GM12892 (cell line): ENCODE measurements around the gene TTPAL.

Experiments
- DNase-seq: peaks from one replicate; pipeline ENCODE4 v3.0.0; 2011; ENCODE audit not compliant: insufficient read length
- FAIRE-seq: peaks from 2 replicates; lab custom pipeline; 2011; peaks lifted over from hg19 to GRCh38; lab: Jason Lieb, UNC
- POLR2A ChIP-seq: IDR thresholded peaks from 2 replicates; pipeline ENCODE4 v1.6.1; 2011; ENCODE audit warnings: low read depth, low read length, control low read depth
- POLR2AphosphoS5 ChIP-seq: IDR thresholded peaks from 2 replicates; pipeline ENCODE4 v1.6.1; 2011; ENCODE audit warnings: low read depth, low read length, control low read depth
- TAF1 ChIP-seq: IDR thresholded peaks from 2 replicates; pipeline ENCODE4 v1.6.1; 2011; ENCODE audit warnings: low read depth, mild to moderate bottlenecking, control low read depth, low read length, borderline replicate concordance

Gene TTPAL

DNA sequence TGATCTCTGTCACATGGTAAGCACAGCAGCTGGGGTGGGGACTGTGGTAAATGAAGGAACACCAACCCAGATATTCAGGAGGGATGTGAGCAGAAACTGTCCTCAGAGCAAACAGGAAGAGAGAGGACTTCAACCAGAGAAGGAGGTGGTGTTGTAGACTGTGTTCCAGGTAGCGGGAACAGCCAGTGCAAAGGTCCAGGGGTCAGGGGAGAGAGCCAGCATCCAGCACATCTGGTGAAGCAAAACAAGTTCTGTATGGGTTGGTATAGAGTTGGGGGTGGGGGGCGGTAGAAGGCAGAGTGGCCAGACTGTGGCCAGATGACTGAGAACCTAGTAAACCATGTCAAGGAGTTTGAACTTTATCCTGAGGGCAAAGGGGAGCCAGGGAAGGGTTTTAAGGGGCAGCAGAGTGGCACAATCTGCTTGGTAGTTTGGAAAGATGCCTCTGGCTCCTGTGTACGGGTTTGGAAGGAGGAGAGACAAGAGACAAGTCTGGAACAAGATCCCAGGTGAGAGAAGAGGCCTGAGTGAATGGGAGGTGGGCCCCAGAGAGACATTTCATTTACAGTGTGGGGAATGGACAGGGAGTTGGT is 27.8 kb upstream of the TTPAL start:
- TF ChIP-seq POLR2A, result no peak
- TF ChIP-seq TAF1, result no peak
- TF ChIP-seq POLR2AphosphoS5, result no peak
- no peak for DNase-seq
- FAIRE-seq, result no peak

DNA sequence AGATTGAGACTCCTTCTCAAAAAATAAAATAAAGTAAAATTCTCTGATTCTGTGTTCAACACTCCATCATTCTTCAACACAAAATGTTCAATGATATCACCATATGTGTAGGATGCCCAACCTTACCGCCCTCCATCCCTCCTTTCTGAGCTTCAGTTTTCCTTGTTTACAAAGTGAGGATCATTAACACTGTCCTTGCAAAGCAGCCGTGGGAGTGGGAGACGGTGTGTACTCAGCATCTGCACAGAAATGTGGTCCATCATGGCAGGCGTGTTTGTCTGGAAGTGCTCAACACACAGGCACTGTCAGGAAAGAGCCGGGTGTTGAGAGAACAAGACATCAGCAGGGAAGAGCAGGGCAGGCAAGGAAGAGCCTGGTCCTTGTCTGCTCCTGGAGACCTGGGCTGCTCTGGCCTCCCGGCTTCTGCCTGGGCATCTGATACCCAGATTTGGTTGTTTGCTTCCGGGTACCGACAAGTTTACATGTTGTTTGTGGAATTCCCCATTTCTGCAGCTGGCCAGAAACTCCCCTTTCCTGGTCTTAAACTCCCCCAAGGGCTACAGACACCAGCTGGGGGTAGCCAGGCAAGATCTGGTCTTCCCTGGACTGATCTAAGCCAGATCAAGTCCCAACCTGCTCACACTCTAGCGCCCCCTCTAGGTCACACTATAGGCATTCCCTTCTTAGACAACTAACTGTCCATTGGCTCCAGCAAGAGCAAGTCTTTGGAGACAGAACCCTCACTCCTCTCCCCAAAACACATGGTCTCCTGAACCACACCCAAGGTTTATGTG is 26.7 kb upstream of the TTPAL start:
- peak; percentile 24 for DNase-seq
- TF ChIP-seq TAF1, result no peak
- 0 out of 2 replicates have a peak, but pooled peaks have one; percentile 19 for TF ChIP-seq POLR2AphosphoS5
- TF ChIP-seq POLR2A, result no peak
- peak; percentile 46 for FAIRE-seq

DNA sequence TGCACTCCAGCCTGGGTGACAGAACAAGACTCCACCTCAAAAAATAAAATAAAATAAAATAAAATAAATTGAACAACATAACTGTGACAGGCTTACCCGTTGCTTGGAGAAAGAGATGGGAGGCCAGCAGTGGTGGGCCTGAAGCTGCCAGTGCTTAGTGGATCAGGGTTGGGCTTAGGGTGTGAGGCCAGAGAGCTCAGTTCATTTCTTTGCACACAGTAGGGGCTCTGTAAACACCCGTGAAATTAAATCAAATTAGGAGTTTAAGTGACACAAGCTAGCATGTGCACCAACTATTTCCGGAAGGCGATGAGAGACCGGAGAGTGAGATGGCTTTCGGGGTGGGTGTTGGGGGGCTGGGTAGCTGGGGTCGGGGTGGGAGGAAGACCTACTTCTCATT is 25.8 kb upstream of the TTPAL start:
- FAIRE-seq, result no peak
- TF ChIP-seq POLR2AphosphoS5 (no peak), TAF1 (no peak), POLR2A (no peak)
- no peak for DNase-seq

DNA sequence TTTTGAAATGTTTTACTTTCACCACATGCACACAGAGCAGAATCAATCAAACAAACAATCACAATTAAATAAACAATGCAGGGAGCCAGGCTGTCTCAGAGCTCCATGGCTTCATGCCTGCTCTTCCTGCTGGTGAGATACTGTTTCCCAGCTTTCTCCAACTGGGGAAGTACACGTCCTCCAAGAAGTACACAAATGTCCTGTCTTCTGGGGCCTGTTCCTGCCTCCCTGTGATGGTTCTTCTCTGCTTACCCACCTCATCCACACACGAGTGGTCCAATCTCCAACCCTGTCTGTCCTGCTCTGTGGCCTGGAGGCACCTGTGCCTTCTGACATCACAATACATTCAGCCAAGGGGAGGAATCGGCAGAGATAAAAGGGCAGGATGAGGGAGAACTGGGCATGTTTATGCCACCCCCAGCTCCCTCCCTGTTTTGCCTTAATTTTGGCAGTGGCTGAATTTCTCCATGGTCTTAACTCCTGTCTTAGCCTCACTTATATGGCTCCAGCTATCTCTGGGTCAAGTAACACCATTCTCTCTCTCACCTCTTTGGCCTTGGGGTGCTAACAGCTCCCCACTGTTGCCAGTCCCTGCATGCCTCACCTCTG is 25.3 kb upstream of the TTPAL start:
- no peak for FAIRE-seq
- DNase-seq, result no peak
- TF ChIP-seq POLR2AphosphoS5 (no peak), POLR2A (no peak), TAF1 (no peak)

DNA sequence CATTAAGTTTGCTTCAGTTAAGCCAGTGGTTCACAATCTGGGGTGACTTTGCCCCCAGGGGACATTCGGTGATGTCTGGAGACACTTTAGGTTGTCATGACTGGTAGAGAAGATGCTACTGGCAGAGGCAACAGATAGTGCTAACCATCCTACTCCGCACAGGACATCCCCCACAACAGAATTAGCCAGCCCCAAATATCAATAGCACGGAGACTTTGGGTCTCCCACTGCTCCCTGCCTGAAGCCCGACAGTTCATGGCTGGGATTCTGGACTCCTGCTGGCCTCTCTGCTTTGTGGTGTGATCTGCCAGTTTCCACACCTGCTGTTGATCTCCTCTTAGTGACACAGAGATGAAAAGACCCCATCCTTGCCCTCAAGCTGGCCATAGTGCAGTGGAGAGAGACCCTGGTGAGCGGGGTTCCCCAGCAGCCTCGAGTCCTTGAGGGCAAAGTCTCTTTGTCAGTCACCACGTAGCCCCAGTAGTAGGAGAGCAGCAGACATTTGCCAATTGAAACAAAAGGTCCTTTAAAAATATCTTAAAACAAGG is 24.7 kb upstream of the TTPAL start:
- TF ChIP-seq POLR2A, result no peak
- TF ChIP-seq POLR2AphosphoS5, result no peak
- no peak for TF ChIP-seq TAF1
- DNase-seq (no peak), FAIRE-seq (no peak)

DNA sequence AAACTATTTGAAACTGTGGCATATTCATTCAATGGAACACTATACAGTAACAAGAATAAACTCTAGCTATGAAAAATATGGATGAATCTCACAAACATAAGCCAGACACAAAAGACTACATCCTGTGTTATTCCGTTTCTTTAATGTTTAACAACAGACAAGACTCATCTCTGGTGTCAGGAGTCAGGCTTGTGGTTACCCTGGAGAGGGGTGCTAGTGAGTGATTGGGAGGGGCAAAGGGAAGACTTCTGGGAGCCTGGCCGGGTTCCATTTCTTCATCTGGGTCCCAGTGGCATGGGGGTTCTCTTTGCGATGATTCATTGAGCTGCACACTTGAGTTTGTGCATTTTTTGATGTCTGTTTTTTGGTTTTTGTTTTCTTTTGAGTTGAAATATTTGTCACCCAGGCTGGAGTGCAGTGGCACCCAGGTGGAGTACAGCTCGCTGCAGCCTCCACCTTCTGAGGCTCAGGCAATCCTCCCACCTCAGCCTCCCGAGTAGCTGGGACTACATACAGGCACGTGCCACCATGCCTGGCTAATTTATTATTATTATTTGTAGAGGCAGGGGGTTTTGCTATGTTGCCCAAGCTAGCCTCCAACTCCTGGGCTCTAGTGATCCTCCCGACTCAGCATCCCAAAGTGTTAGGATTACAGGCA is 21.2 kb upstream of the TTPAL start:
- FAIRE-seq, result no peak
- no peak for DNase-seq
- no peak for TF ChIP-seq TAF1
- TF ChIP-seq POLR2AphosphoS5, result no peak
- no peak for TF ChIP-seq POLR2A

DNA sequence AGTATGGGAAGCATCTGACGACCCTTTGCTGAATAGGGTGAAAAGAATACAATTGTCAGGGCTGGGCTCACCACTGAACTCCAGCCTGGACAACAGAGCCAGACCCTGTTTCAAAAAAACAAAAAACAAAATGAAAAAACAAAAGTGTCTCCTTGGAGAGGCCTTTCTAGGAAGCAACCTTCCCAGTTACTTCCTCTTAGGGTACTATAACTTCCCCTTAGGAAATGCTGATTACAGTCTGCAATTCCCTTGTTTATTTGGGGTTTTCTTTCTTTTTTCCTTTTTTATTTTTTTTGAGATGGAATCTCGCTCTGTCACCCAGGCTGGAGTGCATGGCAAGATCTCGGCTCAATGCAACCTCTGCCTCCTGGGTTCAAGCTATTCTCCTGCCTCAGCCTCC is 20.5 kb upstream of the TTPAL start:
- TF ChIP-seq TAF1 (no peak), POLR2AphosphoS5 (no peak), POLR2A (no peak)
- DNase-seq, result no peak
- no peak for FAIRE-seq

DNA sequence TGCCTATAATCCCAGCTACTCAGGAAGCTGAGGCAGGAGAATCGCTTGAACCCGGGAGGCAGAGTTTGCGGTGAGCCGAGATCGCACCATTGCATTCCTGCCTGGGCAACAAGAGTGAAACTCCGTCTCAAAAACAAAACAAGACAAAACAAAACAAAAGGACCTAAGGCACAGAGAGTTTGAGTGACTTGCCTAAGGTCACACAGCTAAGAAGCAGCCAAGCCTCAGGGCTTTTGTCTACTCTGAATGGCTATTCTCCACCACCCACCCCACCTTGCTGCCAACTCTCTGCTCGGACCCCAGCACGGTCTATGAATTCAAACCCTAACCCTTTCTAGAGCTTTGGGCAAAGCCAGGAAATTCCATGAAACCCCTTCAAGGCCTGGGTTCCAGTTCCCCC is 19.1 kb upstream of the TTPAL start:
- FAIRE-seq (no peak), DNase-seq (no peak)
- TF ChIP-seq POLR2A (no peak), POLR2AphosphoS5 (no peak), TAF1 (no peak)

DNA sequence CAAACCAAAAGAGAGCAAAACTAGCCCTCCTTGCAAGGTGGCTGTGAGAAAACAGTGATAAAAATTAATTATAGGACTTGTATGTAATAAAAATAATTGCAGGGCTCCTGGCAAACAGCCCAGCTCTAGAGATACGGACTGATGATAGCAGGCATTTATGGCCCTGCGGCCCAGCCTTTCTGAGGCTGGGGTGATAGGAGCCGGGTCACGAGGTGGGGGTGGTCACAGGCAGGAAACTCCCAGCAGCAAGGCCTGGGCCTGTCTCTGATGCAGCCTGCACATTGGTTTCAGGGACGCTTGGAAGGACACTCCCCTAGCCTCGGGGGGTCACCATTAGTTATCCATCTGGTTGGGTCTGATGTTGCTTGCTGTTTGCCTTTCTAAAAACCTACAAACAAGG is 18.7 kb upstream of the TTPAL start:
- FAIRE-seq (no peak), DNase-seq (no peak)
- TF ChIP-seq POLR2A (no peak), TAF1 (no peak), POLR2AphosphoS5 (no peak)

DNA sequence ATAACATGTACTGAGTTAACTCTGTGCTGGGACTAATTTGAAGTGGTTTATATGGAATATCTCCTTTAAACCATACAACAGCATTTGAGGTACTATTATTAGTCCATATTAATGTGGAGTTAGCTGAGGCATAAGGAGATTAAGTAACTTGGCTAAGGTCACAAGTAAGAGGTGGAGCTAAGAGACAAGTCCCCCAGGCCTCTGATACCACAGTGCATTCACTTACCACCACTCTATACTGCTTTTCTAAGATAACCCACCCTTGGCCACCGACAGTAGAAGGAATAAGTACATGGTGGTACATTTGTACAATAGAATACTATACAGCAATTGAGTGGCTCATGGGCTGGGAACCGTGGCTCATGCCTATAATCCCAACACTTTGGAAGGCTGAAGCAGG is 16.4 kb upstream of the TTPAL start:
- no peak for TF ChIP-seq POLR2AphosphoS5
- no peak for TF ChIP-seq TAF1
- TF ChIP-seq POLR2A, result no peak
- no peak for FAIRE-seq
- no peak for DNase-seq

DNA sequence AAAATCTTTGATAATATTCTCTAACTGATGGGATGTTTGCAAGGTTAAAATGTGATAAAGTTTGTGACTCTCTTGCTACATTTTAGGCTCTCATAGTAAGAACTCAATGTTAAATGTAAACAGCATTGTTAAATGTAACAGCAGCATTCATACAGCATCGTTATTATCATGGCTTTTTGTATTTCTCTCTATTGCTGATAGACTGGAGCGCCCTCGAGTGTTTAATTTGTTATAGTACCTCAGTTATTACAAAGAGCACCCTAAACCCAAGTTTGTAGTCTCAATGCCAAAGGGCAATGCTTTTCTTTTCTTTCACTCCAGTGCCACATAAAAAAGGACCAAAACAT is 14.9 kb upstream of the TTPAL start:
- FAIRE-seq (no peak), DNase-seq (no peak)
- no peak for TF ChIP-seq POLR2A
- no peak for TF ChIP-seq TAF1
- no peak for TF ChIP-seq POLR2AphosphoS5
